ENCODE data around the gene FBF1.

FBF1 gene

DNA sequence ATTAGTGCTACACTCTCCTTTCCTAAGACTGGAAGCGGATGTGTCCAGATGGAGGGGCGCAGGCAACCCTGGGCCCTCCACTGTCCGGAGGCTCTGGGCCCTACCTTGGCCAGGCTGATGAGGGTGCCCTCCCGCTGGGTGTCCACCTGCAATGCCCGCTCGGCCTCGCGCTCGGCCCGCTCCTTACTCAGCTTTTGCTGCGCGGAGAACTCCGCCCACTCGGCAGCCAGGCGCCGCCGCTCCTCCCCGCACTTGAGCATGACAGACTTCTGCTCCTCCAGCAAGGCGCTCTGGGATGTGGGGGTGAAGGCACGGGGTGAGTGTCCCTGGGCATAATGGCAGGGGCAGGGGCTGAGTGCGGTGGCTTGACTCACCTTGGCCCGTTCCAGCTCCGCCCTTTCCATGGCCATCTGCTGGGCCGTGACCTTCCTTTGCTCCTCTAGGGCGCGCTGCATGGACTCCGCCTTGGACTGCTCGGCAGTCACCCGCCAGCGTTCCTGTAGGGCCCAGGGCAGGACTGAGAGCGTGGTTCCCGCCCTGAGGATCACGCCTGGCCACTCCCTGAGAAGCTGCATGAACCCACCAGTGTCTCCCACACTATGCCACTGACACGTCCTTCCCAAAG is 26.1 kb downstream of the FBF1 start:
- Histone ChIP-seq H3K27me3 (replicated peaks) (no peaks in the 10 kb centered on the region), H3K4me3 (ENCODE audit: low read depth, low read length) (no peak overlapping the region), H3K27ac (no peak overlapping the region), H3K36me3 (replicated peaks) (no peaks in the 10 kb centered on the region)
- in situ Hi-C loops (cut with HindIII; ENCODE audit: low pct_ligation_motif_present, low sequenced_read_pairs), result no loop called here
- DNase-seq, result no peak
- TF ChIP-seq CTCF (IDR thresholded peaks at IDR 0.05; ENCODE audit: low read depth, low read length, missing control alignments), result no peak

- Histone ChIP-seq H3K27me3 (replicated peaks) (no peaks in the 10 kb centered on the region), H3K4me3 (ENCODE audit: low read depth, low read length) (no peak overlapping the region), H3K27ac (no peak overlapping the region), H3K36me3 (replicated peaks) (no peaks in the 10 kb centered on the region)
- no peak for DNase-seq
- no peak for TF ChIP-seq CTCF (IDR thresholded peaks at IDR 0.05; ENCODE audit: low read depth, low read length, missing control alignments)
- in situ Hi-C loops (cut with HindIII; ENCODE audit: low pct_ligation_motif_present, low sequenced_read_pairs), result no loop called here
Measured at GRCh38 chr17:75913537-75914210, 27.2 kb downstream of the FBF1 start.

GRCh38 chr17:75910699-75911098 is 30.1 kb downstream of the FBF1 start:
- TF ChIP-seq CTCF (IDR thresholded peaks at IDR 0.05; ENCODE audit: low read depth, low read length, missing control alignments), result no peak
- in situ Hi-C loops (cut with HindIII; ENCODE audit: low pct_ligation_motif_present, low sequenced_read_pairs), result no loop called here
- DNase-seq, result no peak
- Histone ChIP-seq H3K4me3 (ENCODE audit: low read depth, low read length) (no peak overlapping the region), H3K36me3 (replicated peaks) (no peaks in the 10 kb centered on the region), H3K27ac (no peak overlapping the region), H3K27me3 (replicated peaks) (no peaks in the 10 kb centered on the region)

GRCh38 chr17:75909812-75910274 is 31.0 kb downstream of the FBF1 start:
- Histone ChIP-seq H3K36me3 (replicated peaks) (no peaks in the 10 kb centered on the region), H3K4me3 (ENCODE audit: low read depth, low read length) (no peak overlapping the region), H3K27me3 (replicated peaks) (no peaks in the 10 kb centered on the region), H3K27ac (no peak overlapping the region)
- no peak for DNase-seq
- in situ Hi-C loops (cut with HindIII; ENCODE audit: low pct_ligation_motif_present, low sequenced_read_pairs), result no loop called here
- TF ChIP-seq CTCF (IDR thresholded peaks at IDR 0.05; ENCODE audit: low read depth, low read length, missing control alignments), result no peak

- Histone ChIP-seq H3K4me3 (ENCODE audit: low read depth, low read length) (no peak overlapping the region), H3K27ac (no peak overlapping the region), H3K27me3 (replicated peaks) (no peaks in the 10 kb centered on the region), H3K36me3 (replicated peaks) (no peaks in the 10 kb centered on the region)
- in situ Hi-C loops (cut with HindIII; ENCODE audit: low pct_ligation_motif_present, low sequenced_read_pairs), result no loop called here
- DNase-seq, result no peak
- TF ChIP-seq CTCF (IDR thresholded peaks at IDR 0.05; ENCODE audit: low read depth, low read length, missing control alignments), result no peak
Measured at GRCh38 chr17:75909051-75909811, 31.6 kb downstream of the FBF1 start.

Measured in brain microvascular endothelial cell (primary cell).